Pancreas (tissue), 10 donors: ENCODE data around the gene CDC42SE2. TPM values are rescaled to one million over a fixed set of nuclear protein-coding genes. Genes with fewer than 3 reads are reported as not detected.
A peak's percentile ranks its signal among the peaks of the same experiment; 100 is the strongest.

Source experiments
- ATAC-seq, 4 donors: fragments of 200-7000 bp; cut with Tn5 transposase; one replicate each; pipeline versions ENCODE4 v1.8.0 to v1.9.1; 2020; ENCODE audit warnings: mild to moderate bottlenecking in 4 of 4, moderate library complexity in 4 of 4
- DNase-seq, 6 donors: peaks; one replicate each; pipeline ENCODE4 v3.0.0-alpha.2; 2020
- FAIRE-seq: peaks from 2 replicates; lab custom pipeline; 2012; peaks lifted over from hg19 to GRCh38; lab: Jason Lieb, UNC
- H3K27ac ChIP-seq, 4 donors: fragments of 200-600 bp; sonication (generic); 1 replicate in 3 of 4; 2 replicates in 1 of 4; pipeline versions ENCODE4 v1.5.0 to v1.8.0; 2020
- H3K27me3 ChIP-seq, 4 donors: fragments of 200-600 bp; one replicate each; pipeline ENCODE4 v1.8.0; 2021
- H3K36me3 ChIP-seq, 3 donors: fragments of 200-600 bp; sonication (generic) in 1 of 3; one replicate each; pipeline versions ENCODE4 v1.5.0 to v1.8.0; 2020 to 2021
- H3K4me1 ChIP-seq, 3 donors: fragments of 200-600 bp; one replicate each; pipeline ENCODE4 v1.8.0; 2021
- H3K4me3 ChIP-seq, 4 donors: fragments of 200-600 bp; sonication (generic) in 2 of 4; one replicate each; pipeline versions ENCODE4 v1.5.0 to v1.8.0; 2020 to 2021
- H3K9me3 ChIP-seq, 4 donors: fragments of 200-600 bp; one replicate each; pipeline ENCODE4 v1.8.0; 2021
- CTCF ChIP-seq, 4 donors: fragments of 200-600 bp; sonication (generic) in 3 of 4; IDR thresholded peaks; one replicate each; pipeline versions ENCODE4 v1.5.0 to v1.8.0; 2021; ENCODE audit warnings: antibody characterized with exemption in 4 of 4
- WGBS, 2 donors: extraction: QIAGEN DNeasy Blood & Tissue Kit; methylation state at CpG; one replicate each; pipeline ENCODE4 v1.1.7; 2013; 5-methylcytosine and 5-hydroxymethylcytosine counted together
- intact Hi-C, 3 donors: fragments of 100-400 bp; cut with DNase I; formaldehyde crosslinking; loops; one replicate each; pipeline versions ENCODE4 v1.11.1 to v1.14.2; 2022
- polyA plus RNA-seq, 2 donors: library from polyadenylated mRNA; stranded (reverse); fragments of 200-250 nt; gene quantifications; one replicate each; pipeline ENCODE4 v1.2.3, GENCODE V29; 2013
- total RNA-seq, 6 donors: library from RNA; stranded (reverse); fragmentation: NEBNext Ultra II Directional in 4 of 6; extraction: Animal tissue kit (Norgen Biotek cat#: 25700) in 4 of 6; gene quantifications; one replicate each; pipeline versions ENCODE4 v1.2.1 to v1.2.4, GENCODE V29; 2021 to 2023
- donor health status: healthy with polysubstance abuse.
- donor health status: DM: no; HTN: no; CAD: no; lungs with moderate emphysema.
- donor health status: DM: no; HTN: no; CAD: no.
- donor health status: control.
- donor health status: control.
- donor health status: Bipolar disorder and iron deficiency.
- donor health status: DM: yes; HTN: yes; CAD: no.
- donor health status: DM: no; HTN: no; CAD: no.
- donor health status: DM: no; HTN: no; CAD: no.
- donor health status: DM: yes; HTN: yes; CAD: no.

CDC42SE2 gene
- total and polyA plus RNA-seq, 8 donors: 10.7 to 30.5 (median 20.3) TPM

GRCh38 chr5:131364507-131365050 lies 100.7 kb downstream of the CDC42SE2 start:
- H3K27me3 ChIP-seq: no peaks in the 10 kb centered on the region
- H3K9me3 ChIP-seq: no peaks in the 10 kb centered on the region
- intact Hi-C loops: no loop called here
- DNase-seq (no peak), FAIRE-seq (no peak), ATAC-seq (peak in 1 of 4 donors; percentile 29)
- 84 to 86% methylated on average over 1 of the region's 1 CpG for WGBS, 2 donors
- H3K4me3 ChIP-seq: no peak overlapping the region
- H3K36me3 ChIP-seq: no peaks in the 10 kb centered on the region
- H3K4me1 ChIP-seq: no peaks in the 10 kb centered on the region
- no peak overlapping the region for H3K27ac ChIP-seq
- no peak for TF ChIP-seq CTCF (IDR thresholded peaks at IDR 0.05)

GRCh38 chr5:131366428-131366827 lies 102.6 kb downstream of the CDC42SE2 start:
- H3K4me1 ChIP-seq: no peaks in the 10 kb centered on the region
- no peaks in the 10 kb centered on the region for H3K27me3 ChIP-seq
- no peak for FAIRE-seq
- no peaks in the 10 kb centered on the region for H3K36me3 ChIP-seq
- WGBS, 2 donors: 97 to 99% methylated on average over 3 of the region's 3 CpGs
- no peak for ATAC-seq
- intact Hi-C loops: no loop called here
- H3K9me3 ChIP-seq: no peaks in the 10 kb centered on the region
- no peak for TF ChIP-seq CTCF (IDR thresholded peaks at IDR 0.05)
- no peak overlapping the region for H3K4me3 ChIP-seq
- no peak overlapping the region for H3K27ac ChIP-seq
- DNase-seq: no peak

- Histone ChIP-seq H3K9me3 (no peaks in the 10 kb centered on the region), H3K4me1 (no peaks in the 10 kb centered on the region), H3K27me3 (no peaks in the 10 kb centered on the region), H3K27ac (no peak overlapping the region), H3K4me3 (no peak overlapping the region), H3K36me3 (no peaks in the 10 kb centered on the region)
- intact Hi-C loops: no loop called here
- WGBS, 2 donors: 97% methylated on average over 4 of the region's 4 CpGs
- DNase-seq (no peak), ATAC-seq (no peak), FAIRE-seq (no peak)
- no peak for TF ChIP-seq CTCF (IDR thresholded peaks at IDR 0.05)
Measured at GRCh38 chr5:131367219-131367860, 103.5 kb downstream of the CDC42SE2 start.

- 87 to 91% methylated on average over 4 of the region's 4 CpGs for WGBS, 2 donors
- no peak for ATAC-seq
- Histone ChIP-seq H3K36me3 (no peaks in the 10 kb centered on the region), H3K4me3 (no peak overlapping the region), H3K4me1 (no peaks in the 10 kb centered on the region), H3K9me3 (no peaks in the 10 kb centered on the region), H3K27me3 (no peaks in the 10 kb centered on the region), H3K27ac (no peak overlapping the region)
- intact Hi-C loops: no loop called here
- TF ChIP-seq CTCF (IDR thresholded peaks at IDR 0.05): no peak
- DNase-seq: no peak
- FAIRE-seq: peak; percentile 47
Measured at GRCh38 chr5:131368866-131369265, 105.0 kb downstream of the CDC42SE2 start.

GRCh38 chr5:131369558-131369957 lies 105.7 kb downstream of the CDC42SE2 start:
- Histone ChIP-seq H3K27me3 (no peaks in the 10 kb centered on the region), H3K9me3 (no peaks in the 10 kb centered on the region), H3K4me3 (no peak overlapping the region), H3K27ac (no peak overlapping the region), H3K4me1 (no peaks in the 10 kb centered on the region), H3K36me3 (no peaks in the 10 kb centered on the region)
- WGBS, 2 donors: 71 to 89% methylated on average over 1 of the region's 1 CpG
- no peak for FAIRE-seq
- no peak for ATAC-seq
- no peak for DNase-seq
- intact Hi-C loops: no loop called here
- no peak for TF ChIP-seq CTCF (IDR thresholded peaks at IDR 0.05)
